ENCODE data around the gene SLC39A1. TPM values are rescaled to one million over a fixed set of nuclear protein-coding genes. Genes with fewer than 3 reads are reported as not detected.

The SLC39A1 gene
- total and polyA plus RNA-seq, 9 of the 15 experiments (the other 6 are each of a cell fraction or from before 2014, with no cell fraction given) = 9.9 to 81.1 (median 62.7) TPM

DNA sequence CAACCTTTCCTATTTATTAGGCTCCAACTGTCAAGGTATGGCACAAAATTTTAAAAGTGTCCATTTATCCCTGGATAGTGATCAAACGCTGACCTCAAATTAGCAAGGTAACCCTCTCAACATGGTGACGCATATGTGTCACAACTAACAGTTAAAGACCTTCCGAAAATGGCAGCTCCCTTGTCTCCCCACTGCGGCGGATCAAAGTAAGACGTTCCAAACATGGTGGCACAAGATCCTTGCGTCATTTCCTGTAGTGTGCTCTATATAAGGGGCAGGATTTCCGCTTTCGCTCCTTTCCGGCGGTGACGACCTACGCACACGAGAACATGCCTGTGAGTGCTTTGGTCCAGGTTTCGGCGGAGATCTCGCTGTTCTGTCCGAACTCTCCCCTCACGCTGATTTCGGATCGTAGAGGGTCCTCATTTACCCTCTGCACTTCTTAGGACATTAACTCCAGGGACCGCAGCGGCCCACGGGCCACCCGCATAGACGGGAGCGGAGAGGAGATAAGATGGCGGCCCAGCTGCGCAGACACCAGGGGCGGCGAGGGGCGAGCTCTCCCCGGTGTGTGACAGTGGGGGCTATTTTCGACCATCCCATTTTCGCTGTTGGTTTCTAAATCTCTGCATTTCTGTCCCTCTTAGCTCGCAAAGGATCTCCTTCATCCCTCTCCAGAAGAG, 27.3 kb upstream of the SLC39A1 start, which contains the start of gene RPS27 (continued):
- TF ChIP-seq, protein P1, sequence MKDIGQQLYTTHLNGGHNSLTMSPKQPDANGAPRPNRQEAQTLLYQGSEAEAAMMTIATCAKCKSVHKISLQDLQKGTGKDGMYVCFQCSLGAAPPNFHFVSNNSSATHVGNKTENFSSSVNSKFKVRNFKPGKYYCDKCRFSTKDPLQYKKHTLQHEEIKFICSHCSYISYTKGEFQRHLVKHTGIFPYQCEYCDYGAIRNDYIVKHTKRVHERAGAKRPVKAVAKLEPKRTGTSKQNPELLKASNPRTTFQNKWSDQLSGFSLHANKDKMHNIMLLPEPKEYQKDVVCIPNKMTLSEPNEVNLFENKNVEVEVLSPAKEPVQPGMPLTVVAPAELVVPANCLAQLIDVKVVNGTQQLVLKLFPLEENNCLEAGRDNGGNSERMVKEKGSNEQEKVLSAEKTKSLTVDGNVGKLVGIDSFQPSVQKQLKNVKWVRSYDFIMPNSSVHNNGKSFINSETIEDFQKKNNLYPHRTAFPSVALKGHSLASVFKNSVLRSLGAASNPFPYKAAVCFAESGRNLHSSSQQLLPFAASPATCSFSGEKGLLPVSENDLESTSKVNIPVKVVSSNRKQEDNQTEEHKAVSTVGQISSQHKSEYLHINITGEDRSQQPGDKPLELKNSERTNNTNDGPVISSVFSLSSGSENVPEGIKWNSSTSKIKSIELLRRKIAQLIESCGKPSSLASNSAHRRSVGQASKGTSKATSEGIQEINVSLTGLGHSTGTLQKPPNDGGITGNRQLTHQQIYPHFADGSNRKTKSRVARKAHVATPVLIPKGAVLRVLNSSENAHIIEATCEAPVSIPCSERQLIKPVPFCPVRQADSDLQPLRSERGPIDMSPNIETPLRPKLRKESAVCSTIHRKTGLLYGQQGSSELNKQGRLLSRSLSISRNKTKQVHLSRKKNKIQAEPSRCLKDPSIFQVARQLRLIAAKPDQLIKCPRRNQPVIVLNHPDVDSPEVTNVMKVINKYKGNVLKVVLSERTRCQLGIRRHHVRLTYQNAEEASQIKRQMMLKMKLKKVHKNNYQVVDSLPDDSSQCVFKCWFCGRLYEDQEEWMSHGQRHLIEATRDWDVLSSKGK (CRISPR knock-in tag; IDR thresholded peaks at IDR 0.05) = no peak
- no peak for TF ChIP-seq ZBTB8A (IDR thresholded peaks at IDR 0.05; ENCODE audit: partially characterized antibody)
- TF ChIP-seq ZNF778 (CRISPR knock-in tag; IDR thresholded peaks at IDR 0.05) = no peak
- peak; percentile 91 for TF ChIP-seq ETV5 (CRISPR knock-in tag; IDR thresholded peaks at IDR 0.05; ENCODE audit: low read depth)
- peak; percentile 29; the same call in 1 of the 2 replicates for TF ChIP-seq MAFK (IDR thresholded peaks at IDR 0.05; ENCODE audit: low read length)
- TF ChIP-seq ARID2 (IDR thresholded peaks at IDR 0.05) = no peak
- no peak for TF ChIP-seq ZNF507 (tag; conservative IDR thresholded peaks at IDR 0.05)
- peak; percentile 51 for TF ChIP-seq BRD9 (IDR thresholded peaks at IDR 0.05; ENCODE audit: low read depth, partially characterized antibody)
- peak; percentile 53; the same call in 1 of the 2 replicates for TF ChIP-seq EP300 (IDR thresholded peaks at IDR 0.05; ENCODE audit: low read length)
- TF ChIP-seq NUFIP1 (IDR thresholded peaks at IDR 0.05; ENCODE audit: partially characterized antibody) = no peak
- peak; percentile 92 to 94 for TF ChIP-seq CSDE1 (IDR thresholded peaks at IDR 0.05)
- peak; percentile 44; the same call in 1 of the 2 replicates for TF ChIP-seq CBFB (CRISPR knock-in tag; IDR thresholded peaks at IDR 0.05)
- TF ChIP-seq ZNF239 (CRISPR knock-in tag; IDR thresholded peaks at IDR 0.05) = no peak; the same call in 1 of the 2 replicates
- peak; percentile 67 to 78 for TF ChIP-seq MAZ (CRISPR knock-in tag; conservative IDR thresholded peaks at IDR 0.05 in 1 of 2, IDR thresholded peaks at IDR 0.05 in 1 of 2)
- peak; percentile 96 for TF ChIP-seq ETV1 (tag; conservative IDR thresholded peaks at IDR 0.05; ENCODE audit: low read depth)
- peak; percentile 79 for TF ChIP-seq ASH1L (IDR thresholded peaks at IDR 0.05; ENCODE audit: borderline replicate concordance, low read depth, partially characterized antibody)
- peak; percentile 72 for TF ChIP-seq RBBP5 (IDR thresholded peaks at IDR 0.05; ENCODE audit: borderline replicate concordance, insufficient read depth, low read length, poor library complexity, severe bottlenecking)
- peak; percentile 83 for TF ChIP-seq NFIC (IDR thresholded peaks at IDR 0.05)
- no peak for TF ChIP-seq ZNF133 (CRISPR knock-in tag; IDR thresholded peaks at IDR 0.05)
- TF ChIP-seq ZNF23 (CRISPR knock-in tag; IDR thresholded peaks at IDR 0.05) = no peak
- TF ChIP-seq ZNF232 (CRISPR knock-in tag; IDR thresholded peaks at IDR 0.05) = no peak
- TF ChIP-seq POLR2G (IDR thresholded peaks at IDR 0.05; ENCODE audit: low read depth, low read length) = peak; percentile 96
